Stimulated activated naive CD8-positive, alpha-beta T cell treated with anti-CD3 and anti-CD28 coated beads, Interleukin-15, amount 100 ng/mL, for 72 hours (primary cell): ENCODE measurements around the gene C20orf173.

ENCODE experiments used
- ATAC-seq: fragments of 150-1000 bp; cut with Tn5 transposase; 2 replicates; pipeline ENCODE4 v1.10.0; 2021; ENCODE audit warnings: mild to moderate bottlenecking, moderate library complexity
- DNase-seq, 2 donors: peaks; one replicate each; pipeline ENCODE4 v3.0.0; 2021 to 2022
- H3K27ac Mint-ChIP-seq, 2 donors: one replicate each; pipeline ENCODE4 v1.8.0; 2022; ENCODE audit warnings: mild to moderate bottlenecking in 2 of 2, mixed read lengths in 2 of 2, moderate library complexity in 2 of 2
- H3K27me3 Mint-ChIP-seq: one replicate; pipeline ENCODE4 v1.8.0; 2022; ENCODE audit warnings: mixed read lengths
- H3K4me1 Mint-ChIP-seq: one replicate; pipeline ENCODE4 v1.8.0; 2022; ENCODE audit warnings: mild to moderate bottlenecking, mixed read lengths
- H3K4me3 Mint-ChIP-seq, 2 donors: one replicate each; pipeline ENCODE4 v1.8.0; 2022; ENCODE audit warnings: mild to moderate bottlenecking in 2 of 2, mixed read lengths in 2 of 2, moderate library complexity in 1 of 2
- H3K9me3 Mint-ChIP-seq, 2 donors: one replicate each; pipeline ENCODE4 v1.8.0; 2022; ENCODE audit warnings: mixed read lengths in 2 of 2

Gene C20orf173

GRCh38 chr20:35529552-35529951 is at the start of gene C20orf173:
TSS of gene C20orf173 (minus strand) at chr20:35529652. CDS start at chr20:35529373, 279 bp downstream.
- H3K27ac Mint-ChIP-seq, result no peak within 1 kb of the TSS
- no peaks in the 10 kb centered on the region for H3K4me1 Mint-ChIP-seq
- no peak within 1 kb of the TSS for H3K4me3 Mint-ChIP-seq
- H3K9me3 Mint-ChIP-seq, result no peaks in the 10 kb centered on the region
- ATAC-seq (no peak), DNase-seq (no peak)
- no peaks in the 10 kb centered on the region for H3K27me3 Mint-ChIP-seq

GRCh38 chr20:35579196-35579595 is 49.7 kb upstream of the C20orf173 start:
- H3K27ac Mint-ChIP-seq, result no peak overlapping the region
- H3K4me3 Mint-ChIP-seq, result no peak overlapping the region
- peaks cover 0 to 1% of the 10 kb centered on the region in 2 donors for H3K9me3 Mint-ChIP-seq

GRCh38 chr20:35578469-35578868 is 49.0 kb upstream of the C20orf173 start:
- Mint-ChIP-seq H3K4me1 (no peaks in the 10 kb centered on the region), H3K4me3 (no peak overlapping the region), H3K27ac (no peak overlapping the region), H3K27me3 (no peaks in the 10 kb centered on the region), H3K9me3 (peaks cover 0 to 6% of the 10 kb centered on the region in 2 donors)
- DNase-seq, result no peak
- no peak for ATAC-seq

More at GRCh38 chr20:35579196-35579595, 49.7 kb upstream of the C20orf173 start:
- no peak for ATAC-seq
- Mint-ChIP-seq H3K27me3 (no peaks in the 10 kb centered on the region), H3K4me1 (no peaks in the 10 kb centered on the region)
- no peak for DNase-seq

GRCh38 chr20:35576816-35577215 is 47.4 kb upstream of the C20orf173 start:
- no peak for DNase-seq
- no peak for ATAC-seq
- H3K9me3 Mint-ChIP-seq, result peaks cover 9 to 14% of the 10 kb centered on the region in 2 donors
- peak overlapping the region in 1 of 2 donors; percentile 78 for H3K27ac Mint-ChIP-seq
- no peaks in the 10 kb centered on the region for H3K27me3 Mint-ChIP-seq
- no peaks in the 10 kb centered on the region for H3K4me1 Mint-ChIP-seq
- no peak overlapping the region for H3K4me3 Mint-ChIP-seq

- no peak overlapping the region for H3K27ac Mint-ChIP-seq
- no peak overlapping the region for H3K4me3 Mint-ChIP-seq
- DNase-seq (no peak), ATAC-seq (no peak)
- no peaks in the 10 kb centered on the region for H3K4me1 Mint-ChIP-seq
- H3K27me3 Mint-ChIP-seq, result no peaks in the 10 kb centered on the region
- H3K9me3 Mint-ChIP-seq, result peaks cover 9 to 14% of the 10 kb centered on the region in 2 donors
Measured at GRCh38 chr20:35575958-35576357, 46.5 kb upstream of the C20orf173 start.

- Mint-ChIP-seq H3K27me3 (no peaks in the 10 kb centered on the region), H3K27ac (no peak overlapping the region)
Measured at GRCh38 chr20:35572838-35573237, 43.4 kb upstream of the C20orf173 start.

GRCh38 chr20:35571555-35571954 is 42.1 kb upstream of the C20orf173 start:
- DNase-seq, result no peak
- Mint-ChIP-seq H3K27ac (no peak overlapping the region), H3K4me3 (no peak overlapping the region), H3K4me1 (peaks cover 4% of the 10 kb centered on the region), H3K27me3 (no peaks in the 10 kb centered on the region), H3K9me3 (peaks cover 9 to 14% of the 10 kb centered on the region in 2 donors)
- no peak for ATAC-seq

More at GRCh38 chr20:35572838-35573237, 43.4 kb upstream of the C20orf173 start:
- Mint-ChIP-seq H3K9me3 (peaks cover 9 to 14% of the 10 kb centered on the region in 2 donors), H3K4me1 (peaks cover 4% of the 10 kb centered on the region), H3K4me3 (no peak overlapping the region)
- ATAC-seq, result no peak
- DNase-seq, result no peak

- ATAC-seq (no peak), DNase-seq (no peak)
- Mint-ChIP-seq H3K27me3 (no peaks in the 10 kb centered on the region), H3K4me3 (no peak overlapping the region), H3K4me1 (peaks cover 4% of the 10 kb centered on the region), H3K9me3 (peaks cover 8 to 9% of the 10 kb centered on the region in 2 donors), H3K27ac (peak overlapping the region in 1 of 2 donors; percentile 3)
Measured at GRCh38 chr20:35568645-35569044, 39.2 kb upstream of the C20orf173 start.

- ATAC-seq (no peak), DNase-seq (no peak)
- Mint-ChIP-seq H3K9me3 (no peaks in the 10 kb centered on the region), H3K4me1 (peaks cover 4% of the 10 kb centered on the region), H3K27ac (no peak overlapping the region), H3K4me3 (no peak overlapping the region), H3K27me3 (no peaks in the 10 kb centered on the region)
Measured at GRCh38 chr20:35564905-35565304, 35.5 kb upstream of the C20orf173 start.

GRCh38 chr20:35563834-35564233 is 34.4 kb upstream of the C20orf173 start:
- H3K27me3 Mint-ChIP-seq, result no peaks in the 10 kb centered on the region
- no peak overlapping the region for H3K4me3 Mint-ChIP-seq
- H3K27ac Mint-ChIP-seq, result no peak overlapping the region
- H3K9me3 Mint-ChIP-seq, result no peaks in the 10 kb centered on the region
- no peak for ATAC-seq
- peaks cover 4% of the 10 kb centered on the region for H3K4me1 Mint-ChIP-seq
- DNase-seq, result no peak

GRCh38 chr20:35562541-35563110 is 33.2 kb upstream of the C20orf173 start:
- Mint-ChIP-seq H3K9me3 (no peaks in the 10 kb centered on the region), H3K27ac (no peak overlapping the region), H3K4me1 (no peaks in the 10 kb centered on the region), H3K27me3 (no peaks in the 10 kb centered on the region), H3K4me3 (no peak overlapping the region)
- no peak for DNase-seq
- no peak for ATAC-seq

- DNase-seq (no peak), ATAC-seq (peak; percentile 10)
- Mint-ChIP-seq H3K27me3 (no peaks in the 10 kb centered on the region), H3K4me1 (no peaks in the 10 kb centered on the region), H3K27ac (no peak overlapping the region), H3K9me3 (no peaks in the 10 kb centered on the region), H3K4me3 (no peak overlapping the region)
Measured at GRCh38 chr20:35561671-35562070, 32.2 kb upstream of the C20orf173 start.

GRCh38 chr20:35561268-35561667 is 31.8 kb upstream of the C20orf173 start:
- H3K27ac Mint-ChIP-seq, result no peak overlapping the region
- peak; percentile 67 for ATAC-seq

GRCh38 chr20:35560541-35560940 is 31.1 kb upstream of the C20orf173 start:
- ATAC-seq (no peak), DNase-seq (no peak)
- H3K27me3 Mint-ChIP-seq, result no peaks in the 10 kb centered on the region
- peak overlapping the region in 1 of 2 donors; percentile 74 for H3K27ac Mint-ChIP-seq
- H3K4me3 Mint-ChIP-seq, result no peak overlapping the region
- H3K4me1 Mint-ChIP-seq, result no peaks in the 10 kb centered on the region
- H3K9me3 Mint-ChIP-seq, result no peaks in the 10 kb centered on the region

More at GRCh38 chr20:35561268-35561667, 31.8 kb upstream of the C20orf173 start:
- no peak for DNase-seq
- Mint-ChIP-seq H3K4me1 (no peaks in the 10 kb centered on the region), H3K9me3 (no peaks in the 10 kb centered on the region), H3K4me3 (no peak overlapping the region), H3K27me3 (no peaks in the 10 kb centered on the region)

- ATAC-seq (no peak), DNase-seq (no peak)
- Mint-ChIP-seq H3K9me3 (no peaks in the 10 kb centered on the region), H3K27me3 (no peaks in the 10 kb centered on the region), H3K4me1 (no peaks in the 10 kb centered on the region), H3K4me3 (no peak overlapping the region), H3K27ac (no peak overlapping the region)
Measured at GRCh38 chr20:35560105-35560511, 30.7 kb upstream of the C20orf173 start.

GRCh38 chr20:35559042-35559693 is 29.7 kb upstream of the C20orf173 start:
- H3K4me1 Mint-ChIP-seq, result no peaks in the 10 kb centered on the region
- H3K9me3 Mint-ChIP-seq, result no peaks in the 10 kb centered on the region
- H3K27ac Mint-ChIP-seq, result no peak overlapping the region
- DNase-seq (no peak), ATAC-seq (no peak)
- no peaks in the 10 kb centered on the region for H3K27me3 Mint-ChIP-seq
- H3K4me3 Mint-ChIP-seq, result no peak overlapping the region
